ENCODE measurements around the gene TRAF5. TPM values are rescaled to one million over a fixed set of nuclear protein-coding genes. Genes with fewer than 3 reads are reported as not detected.
"Not testable (repeated sequence)": the region's sequence is repeated elsewhere in the genome, so short reads cannot be mapped to it uniquely, and the experiment has no call there.

TRAF5 gene
- total RNA-seq, 4 donors from 2014 or later, result 1.5 to 3.9 (median 1.8) TPM

DNA sequence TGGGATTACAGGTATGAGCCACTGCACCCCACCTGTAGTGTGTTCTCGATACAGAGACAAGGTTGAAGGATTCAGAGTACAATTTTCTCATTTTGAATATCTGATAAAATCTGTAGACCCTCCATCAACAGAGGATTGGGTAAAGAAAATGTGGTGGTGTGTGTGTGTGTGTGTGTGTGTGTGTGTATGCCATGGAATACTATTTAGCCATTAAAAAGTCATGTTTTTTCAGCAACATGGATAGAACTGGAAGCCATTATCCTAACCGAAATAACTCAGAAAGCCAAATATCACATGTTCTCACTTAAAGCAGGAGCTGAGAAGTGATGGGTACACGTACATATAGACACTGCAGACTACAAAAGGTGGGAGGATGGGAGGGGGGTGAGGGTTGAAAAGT is 57.9 kb downstream of the TRAF5 start:
- WGBS, 2 donors, result 100% methylated on average over 3 of the region's 3 CpGs
- no peak for TF ChIP-seq POLR2A (IDR thresholded peaks at IDR 0.05)
- DNase-seq (ENCODE audit: low spot score in 2 of 2), result no peak
- H3K4me3 ChIP-seq (ENCODE audit: low read depth, poor library complexity, severe bottlenecking), result no peak overlapping the region
- intact Hi-C loops (cut with DNase I; ENCODE audit: low total_unique reads), result no loop called here

DNA sequence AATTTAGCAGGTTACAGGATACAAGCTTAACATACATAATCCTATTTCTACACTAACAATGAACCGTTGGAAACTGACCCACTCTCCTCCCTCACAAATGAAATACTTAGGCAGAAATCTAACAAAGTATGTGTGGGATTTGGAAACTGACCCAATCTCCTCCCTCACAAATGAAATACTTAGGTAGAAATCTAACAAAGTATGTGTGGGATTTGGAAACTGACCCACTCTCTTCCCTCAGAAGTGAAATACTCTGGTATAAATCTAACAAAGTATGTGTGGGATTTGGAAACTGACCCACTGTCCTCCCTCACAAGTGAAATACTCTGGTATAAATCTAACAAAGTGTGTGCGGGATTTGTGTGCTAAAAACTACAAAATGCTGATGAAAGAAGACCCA is 60.3 kb downstream of the TRAF5 start:
- WGBS, 2 donors, result 69 to 78% methylated on average over 2 of the region's 2 CpGs
- H3K4me3 ChIP-seq (ENCODE audit: low read depth, poor library complexity, severe bottlenecking), result no peak overlapping the region
- TF ChIP-seq POLR2A (IDR thresholded peaks at IDR 0.05), result no peak
- TF ChIP-seq, protein P1, sequence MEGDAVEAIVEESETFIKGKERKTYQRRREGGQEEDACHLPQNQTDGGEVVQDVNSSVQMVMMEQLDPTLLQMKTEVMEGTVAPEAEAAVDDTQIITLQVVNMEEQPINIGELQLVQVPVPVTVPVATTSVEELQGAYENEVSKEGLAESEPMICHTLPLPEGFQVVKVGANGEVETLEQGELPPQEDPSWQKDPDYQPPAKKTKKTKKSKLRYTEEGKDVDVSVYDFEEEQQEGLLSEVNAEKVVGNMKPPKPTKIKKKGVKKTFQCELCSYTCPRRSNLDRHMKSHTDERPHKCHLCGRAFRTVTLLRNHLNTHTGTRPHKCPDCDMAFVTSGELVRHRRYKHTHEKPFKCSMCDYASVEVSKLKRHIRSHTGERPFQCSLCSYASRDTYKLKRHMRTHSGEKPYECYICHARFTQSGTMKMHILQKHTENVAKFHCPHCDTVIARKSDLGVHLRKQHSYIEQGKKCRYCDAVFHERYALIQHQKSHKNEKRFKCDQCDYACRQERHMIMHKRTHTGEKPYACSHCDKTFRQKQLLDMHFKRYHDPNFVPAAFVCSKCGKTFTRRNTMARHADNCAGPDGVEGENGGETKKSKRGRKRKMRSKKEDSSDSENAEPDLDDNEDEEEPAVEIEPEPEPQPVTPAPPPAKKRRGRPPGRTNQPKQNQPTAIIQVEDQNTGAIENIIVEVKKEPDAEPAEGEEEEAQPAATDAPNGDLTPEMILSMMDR (IDR thresholded peaks at IDR 0.05), result no peak
- no peak for DNase-seq (ENCODE audit: low spot score in 2 of 2)
- intact Hi-C loops (cut with DNase I; ENCODE audit: low total_unique reads), result no loop called here

DNA sequence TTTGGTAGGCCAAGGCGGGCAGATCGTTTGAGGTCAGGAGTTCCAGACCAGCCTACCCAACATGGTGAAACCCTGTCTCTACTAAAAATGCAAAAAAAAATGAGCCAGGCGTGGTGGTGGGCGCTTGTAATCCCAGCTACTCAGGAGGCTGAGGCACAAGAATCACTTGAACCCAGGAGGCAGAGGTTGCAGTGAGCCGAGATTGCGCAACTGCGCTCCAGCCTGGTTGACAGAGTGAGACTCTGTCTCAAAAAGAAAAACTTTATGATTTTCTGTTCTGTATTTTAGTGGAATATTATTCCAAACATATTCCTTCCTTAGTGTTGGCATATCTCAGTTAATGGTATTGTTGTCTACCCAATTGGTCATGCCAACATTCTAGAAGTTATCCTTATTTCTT is 64.2 kb downstream of the TRAF5 start:
- DNase-seq (ENCODE audit: low spot score in 2 of 2); H3K4me3 ChIP-seq (ENCODE audit: low read depth, poor library complexity, severe bottlenecking); intact Hi-C loops (cut with DNase I; ENCODE audit: low total_unique reads): not testable (repeated sequence)
- 96 to 97% methylated on average over 7 of the region's 7 CpGs for WGBS, 2 donors

DNA sequence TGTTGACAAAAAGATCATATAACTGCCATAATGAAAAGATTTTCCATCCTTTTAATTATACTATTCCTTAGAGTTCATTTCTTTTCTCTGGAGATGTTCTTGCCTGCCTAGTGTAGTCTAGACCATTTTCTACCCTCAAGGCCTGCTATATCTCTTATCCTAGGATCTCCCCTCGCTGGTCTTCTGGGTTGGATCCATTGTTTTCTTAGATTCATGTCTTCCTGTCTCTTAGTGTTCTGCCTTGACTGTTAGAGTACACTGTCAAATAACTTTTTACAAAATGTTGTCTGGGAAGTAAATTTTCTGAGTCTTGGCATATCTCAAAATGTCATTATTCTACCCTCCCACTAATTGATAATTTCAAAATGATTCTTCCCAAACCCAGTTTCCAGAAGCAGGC is 66.6 kb downstream of the TRAF5 start:
- no peak overlapping the region for H3K4me3 ChIP-seq (ENCODE audit: low read depth, poor library complexity, severe bottlenecking)
- intact Hi-C loops (cut with DNase I; ENCODE audit: low total_unique reads), result no loop called here
- no peak for TF ChIP-seq POLR2A (IDR thresholded peaks at IDR 0.05)
- TF ChIP-seq, protein P1 (IDR thresholded peaks at IDR 0.05), result no peak
- WGBS, 2 donors, result 74 to 83% methylated on average over 1 of the region's 1 CpG
- DNase-seq (ENCODE audit: low spot score in 2 of 2), result no peak

DNA sequence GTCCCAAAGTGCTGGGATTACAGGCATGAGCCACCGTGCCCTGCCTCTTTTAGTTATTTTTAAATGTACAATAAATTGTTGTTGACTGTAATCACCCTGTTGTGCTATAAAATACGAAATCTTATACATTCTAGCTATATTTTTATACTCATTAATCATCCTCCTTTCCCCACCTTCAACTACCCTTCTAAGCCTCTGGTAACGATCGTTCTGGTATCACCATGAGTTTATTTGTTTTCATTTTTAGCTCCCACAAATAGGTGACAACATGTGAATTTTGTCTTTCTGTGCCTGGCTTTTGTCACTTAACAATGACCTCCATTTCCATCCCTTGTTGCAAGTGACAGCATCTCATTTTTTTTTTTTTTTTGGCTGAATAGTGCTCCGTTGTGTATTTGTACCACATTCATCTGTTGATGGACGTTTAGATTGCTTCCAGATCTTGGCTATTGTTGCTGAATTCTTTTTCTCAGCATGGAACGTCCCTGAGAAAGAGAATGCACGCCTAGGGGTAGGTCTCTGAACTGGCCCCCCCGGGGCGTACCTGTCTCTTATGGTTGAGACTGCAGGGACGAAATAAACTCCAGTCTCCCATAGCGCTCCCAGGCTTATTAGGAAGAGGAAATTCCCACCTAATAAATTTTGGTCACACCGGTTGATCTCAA is 71.8 kb downstream of the TRAF5 start:
- intact Hi-C loops (cut with DNase I; ENCODE audit: low total_unique reads); H3K4me3 ChIP-seq (ENCODE audit: low read depth, poor library complexity, severe bottlenecking); DNase-seq (ENCODE audit: low spot score in 2 of 2): not testable (repeated sequence)
- WGBS, 2 donors, result 71 to 77% methylated on average over 13 of the region's 13 CpGs

DNA sequence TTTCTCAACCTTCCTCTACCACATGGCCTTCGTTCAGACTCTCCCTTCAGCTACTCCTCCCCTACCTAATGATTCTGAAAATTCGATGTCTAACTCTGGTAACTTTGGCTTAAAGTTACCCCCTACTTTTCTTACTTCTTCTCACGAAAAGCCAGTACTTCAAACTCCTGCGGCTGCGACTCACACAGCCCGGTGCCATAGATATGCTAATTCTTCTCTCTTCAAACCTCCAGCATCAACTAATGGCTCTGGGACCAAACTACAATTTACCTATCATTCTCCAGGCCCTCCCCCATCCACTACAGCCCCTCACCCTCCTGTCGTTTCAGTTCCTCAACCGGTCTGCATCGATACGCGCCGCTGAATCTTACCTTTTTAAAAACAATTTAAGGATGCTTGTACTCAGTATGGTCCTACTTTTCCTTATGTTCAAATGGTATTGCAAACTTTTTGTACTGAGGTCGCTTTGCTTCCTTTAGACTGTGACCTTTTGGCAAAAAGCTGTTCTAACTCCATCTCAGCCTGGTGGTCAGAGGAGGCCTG is 73.3 kb downstream of the TRAF5 start:
- 80 to 88% methylated on average over 13 of the region's 13 CpGs for WGBS, 2 donors
- DNase-seq (ENCODE audit: low spot score in 2 of 2); H3K4me3 ChIP-seq (ENCODE audit: low read depth, poor library complexity, severe bottlenecking); intact Hi-C loops (cut with DNase I; ENCODE audit: low total_unique reads): not testable (repeated sequence)

DNA sequence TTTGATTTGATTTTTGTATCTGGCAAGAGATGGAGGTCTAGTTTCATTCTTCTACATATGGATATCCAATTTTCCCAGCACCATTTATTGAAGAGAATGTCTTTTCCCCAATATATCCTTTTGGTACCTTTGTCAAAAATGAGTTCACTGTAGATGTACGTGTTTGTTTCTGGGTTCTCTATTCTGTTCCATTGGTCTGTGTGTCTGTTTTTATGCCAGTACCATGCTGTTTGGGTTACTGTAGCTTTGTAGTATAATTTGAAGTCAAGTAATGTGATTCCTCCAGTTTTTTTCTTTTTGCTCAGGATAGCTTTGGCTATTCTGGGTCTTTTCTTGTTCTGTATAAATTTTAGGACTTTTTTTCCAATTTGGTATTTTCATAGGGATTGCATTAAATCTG is 75.1 kb downstream of the TRAF5 start:
- DNase-seq (ENCODE audit: low spot score in 2 of 2); intact Hi-C loops (cut with DNase I; ENCODE audit: low total_unique reads); H3K4me3 ChIP-seq (ENCODE audit: low read depth, poor library complexity, severe bottlenecking): not testable (repeated sequence)
- WGBS, 2 donors, result 95 to 96% methylated on average over 1 of the region's 1 CpG

DNA sequence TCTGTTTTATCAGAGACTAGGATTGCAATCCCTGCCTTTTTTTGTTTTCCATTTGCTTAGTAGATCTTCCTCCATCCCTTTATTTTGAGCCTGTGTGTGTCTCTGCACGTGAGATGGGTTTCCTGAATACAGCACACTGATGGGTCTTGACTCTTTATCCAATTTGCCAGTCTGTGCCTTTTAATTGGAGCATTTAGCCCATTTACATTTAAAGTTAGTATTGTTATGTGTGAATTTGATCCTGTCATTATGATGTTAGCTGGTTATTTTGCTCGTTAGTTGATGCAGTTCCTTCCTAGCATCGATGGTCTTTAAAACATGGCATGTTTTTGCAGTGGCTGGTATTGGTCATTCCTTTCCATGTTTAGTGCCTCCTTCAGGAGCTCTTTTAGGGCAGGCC is 79.5 kb downstream of the TRAF5 start:
- H3K4me3 ChIP-seq (ENCODE audit: low read depth, poor library complexity, severe bottlenecking); intact Hi-C loops (cut with DNase I; ENCODE audit: low total_unique reads); DNase-seq (ENCODE audit: low spot score in 2 of 2): not testable (repeated sequence)
- 95 to 100% methylated on average over 2 to 3 of the region's 3 CpGs for WGBS, 2 donors

DNA sequence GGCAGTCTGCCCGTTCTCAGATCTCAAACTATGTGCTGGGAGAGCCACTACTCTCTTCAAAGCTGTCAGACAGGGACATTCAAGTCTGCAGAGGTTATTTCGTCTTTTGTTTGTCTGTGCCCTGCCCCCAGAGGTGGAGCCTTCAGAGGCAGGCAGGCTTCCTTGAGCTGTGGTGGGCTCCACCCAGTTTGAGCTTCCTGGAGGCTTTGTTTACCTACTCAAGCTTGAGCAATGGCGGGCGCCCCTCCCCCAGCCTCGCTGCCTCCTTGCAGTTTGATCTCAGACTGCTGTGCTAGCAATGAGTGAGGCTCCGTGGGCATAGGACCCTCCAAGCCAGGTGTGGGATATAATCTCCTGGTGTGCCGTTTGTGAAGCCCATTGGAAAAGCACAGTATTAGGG is 81.1 kb downstream of the TRAF5 start:
- H3K4me3 ChIP-seq (ENCODE audit: low read depth, poor library complexity, severe bottlenecking); DNase-seq (ENCODE audit: low spot score in 2 of 2); intact Hi-C loops (cut with DNase I; ENCODE audit: low total_unique reads): not testable (repeated sequence)
- WGBS, 2 donors, result 92 to 94% methylated on average over 7 of the region's 7 CpGs
